Measurements from ENCODE around the gene ENTREP1.

ENTREP1 gene

DNA sequence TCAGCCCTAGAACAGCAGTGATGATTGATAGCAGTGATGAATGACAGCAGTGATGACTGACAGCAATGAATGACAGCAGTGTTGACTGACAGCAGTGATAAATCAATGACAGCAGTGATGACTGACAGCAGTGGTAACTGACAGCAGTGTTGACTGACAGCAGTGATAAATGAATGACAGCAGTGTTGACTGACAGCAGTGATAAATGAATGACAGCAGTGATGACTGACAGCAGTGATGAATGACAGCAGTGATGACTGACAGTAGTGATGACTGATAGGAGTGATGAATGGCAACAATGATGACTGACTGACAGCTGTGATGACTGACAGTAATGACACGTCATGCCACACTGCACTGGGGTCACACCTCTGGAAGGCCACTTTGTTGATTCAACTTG lies 106.8 kb downstream of the ENTREP1 start:
- TF ChIP-seq, protein P1, sequence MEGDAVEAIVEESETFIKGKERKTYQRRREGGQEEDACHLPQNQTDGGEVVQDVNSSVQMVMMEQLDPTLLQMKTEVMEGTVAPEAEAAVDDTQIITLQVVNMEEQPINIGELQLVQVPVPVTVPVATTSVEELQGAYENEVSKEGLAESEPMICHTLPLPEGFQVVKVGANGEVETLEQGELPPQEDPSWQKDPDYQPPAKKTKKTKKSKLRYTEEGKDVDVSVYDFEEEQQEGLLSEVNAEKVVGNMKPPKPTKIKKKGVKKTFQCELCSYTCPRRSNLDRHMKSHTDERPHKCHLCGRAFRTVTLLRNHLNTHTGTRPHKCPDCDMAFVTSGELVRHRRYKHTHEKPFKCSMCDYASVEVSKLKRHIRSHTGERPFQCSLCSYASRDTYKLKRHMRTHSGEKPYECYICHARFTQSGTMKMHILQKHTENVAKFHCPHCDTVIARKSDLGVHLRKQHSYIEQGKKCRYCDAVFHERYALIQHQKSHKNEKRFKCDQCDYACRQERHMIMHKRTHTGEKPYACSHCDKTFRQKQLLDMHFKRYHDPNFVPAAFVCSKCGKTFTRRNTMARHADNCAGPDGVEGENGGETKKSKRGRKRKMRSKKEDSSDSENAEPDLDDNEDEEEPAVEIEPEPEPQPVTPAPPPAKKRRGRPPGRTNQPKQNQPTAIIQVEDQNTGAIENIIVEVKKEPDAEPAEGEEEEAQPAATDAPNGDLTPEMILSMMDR (IDR thresholded peaks at IDR 0.05) = no peak

DNA sequence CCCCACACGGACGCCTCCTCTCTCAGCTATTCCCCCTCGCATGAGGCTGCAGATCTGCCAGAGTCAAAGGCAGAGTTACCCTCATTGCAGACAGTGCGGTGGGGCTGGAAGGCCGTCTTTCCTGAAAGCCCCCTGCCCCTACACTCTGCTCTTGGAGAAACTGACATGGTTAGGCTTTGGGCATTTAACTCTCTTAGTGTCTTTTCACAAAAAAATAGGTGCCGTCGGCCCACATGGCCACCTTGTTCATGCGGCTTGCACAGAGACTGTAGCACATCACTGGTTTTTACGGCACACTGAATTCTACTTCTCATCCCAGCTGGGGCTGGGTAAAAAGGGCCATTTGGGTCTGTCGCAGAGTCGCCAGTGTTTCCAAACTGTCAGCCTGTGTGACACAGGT lies 107.6 kb downstream of the ENTREP1 start:
- TF ChIP-seq, protein P1 (IDR thresholded peaks at IDR 0.05) = no peak

DNA sequence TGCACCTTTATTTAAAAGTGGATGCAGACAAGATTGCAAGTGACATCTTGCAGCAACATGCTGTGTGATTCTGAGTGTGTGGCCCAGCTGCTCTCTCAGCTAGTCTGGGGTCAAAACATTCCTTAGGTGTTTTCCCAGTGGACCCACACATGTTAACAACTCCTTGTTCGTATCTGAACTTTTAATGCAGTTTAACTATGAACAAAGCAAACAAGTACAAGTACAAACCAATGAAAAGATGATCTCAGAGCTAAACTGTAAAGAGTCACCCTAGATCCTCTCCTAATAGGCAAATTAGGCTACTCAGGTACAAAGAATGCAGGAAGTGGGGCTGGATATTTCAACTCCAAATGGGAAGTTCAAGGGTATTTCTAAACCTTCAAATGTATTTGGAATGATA lies 108.4 kb downstream of the ENTREP1 start:
- TF ChIP-seq, protein P1 (IDR thresholded peaks at IDR 0.05) = no peak

DNA sequence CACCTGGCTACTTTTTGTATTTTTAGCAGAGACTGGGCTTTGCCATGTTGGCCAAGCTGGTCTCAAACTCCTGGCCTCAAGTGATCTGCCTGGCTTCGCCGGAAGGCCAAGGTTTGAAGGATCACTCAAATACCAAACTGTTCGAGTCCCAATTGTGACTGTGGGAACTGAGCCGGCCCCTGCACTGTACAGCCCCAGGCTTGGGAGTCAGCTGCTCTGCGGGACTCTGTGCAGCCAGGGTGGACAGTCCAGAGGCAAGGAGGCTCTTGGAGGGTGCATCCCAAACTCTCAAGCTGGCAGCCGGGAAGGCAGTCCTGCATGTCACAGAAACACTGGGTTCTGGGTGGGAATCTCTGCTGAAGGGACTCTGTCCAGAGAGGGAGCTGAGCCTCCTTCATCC lies 109.0 kb downstream of the ENTREP1 start:
- TF ChIP-seq, protein P1 (IDR thresholded peaks at IDR 0.05) = no peak
